ENCODE measurements around the gene HAGH. TPM values are rescaled to one million over a fixed set of nuclear protein-coding genes. Genes with fewer than 3 reads are reported as not detected.

HAGH gene
- polyA plus RNA-seq, 6 donors from 2014 or later = 21.1 to 68.5 (median 39.1) TPM

- Mint-ChIP-seq H3K9me3 (no peaks in the 10 kb centered on the region), H3K36me3 (peaks cover 0 to 7% of the 10 kb centered on the region in 2 donors), H3K27ac (peak overlapping the region in 2 of 6 donors; percentile 88 to 92), H3K27me3 (no peaks in the 10 kb centered on the region), H3K4me1 (peaks cover 22 to 37% (median 26%) of the 10 kb centered on the region in 3 donors), H3K4me3 (peak overlapping the region; percentile 46 to 86 (median 72))
- ATAC-seq (ENCODE audit: low read depth in 2 of 2) = no peak
- DNase-seq = no peak
Measured at GRCh38 chr16:1784977-1785845, 41.4 kb downstream of the HAGH start.

- H3K36me3 Mint-ChIP-seq = no peaks in the 10 kb centered on the region
- ATAC-seq (ENCODE audit: low read depth in 2 of 2) (peak; percentile 85 to 86), DNase-seq (peak; percentile 99)
- H3K4me1 Mint-ChIP-seq = peaks cover 21 to 36% (median 26%) of the 10 kb centered on the region in 3 donors
- H3K4me3 Mint-ChIP-seq = peak within 1 kb of the TSS; percentile 86 to 96 (median 94)
- H3K27me3 Mint-ChIP-seq = no peaks in the 10 kb centered on the region
- H3K27ac Mint-ChIP-seq = peak within 1 kb of the TSS; percentile 47 to 92 (median 82)
- H3K9me3 Mint-ChIP-seq = no peaks in the 10 kb centered on the region
Measured at GRCh38 chr16:1782408-1783264, 44.0 kb downstream of the HAGH start, which contains the start of the genes NUBP2 and SPSB3. NUBP2 (plus strand) TSS chr16:1782960; CDS start chr16:1783021, 61 bp downstream. SPSB3 (minus strand) TSS chr16:1782571; CDS start chr16:1781483, 1,088 bp downstream.

GRCh38 chr16:1781758-1782407 lies 44.7 kb downstream of the HAGH start:
- DNase-seq = peak; percentile 38
- H3K4me1 Mint-ChIP-seq = peaks cover 21 to 36% (median 26%) of the 10 kb centered on the region in 3 donors

GRCh38 chr16:1781254-1781653 lies 45.4 kb downstream of the HAGH start:
- no peak for DNase-seq
- Mint-ChIP-seq H3K27me3 (no peaks in the 10 kb centered on the region), H3K9me3 (no peaks in the 10 kb centered on the region), H3K4me1 (peaks cover 21 to 36% (median 26%) of the 10 kb centered on the region in 3 donors), H3K4me3 (peak overlapping the region; percentile 79 to 94 (median 88)), H3K27ac (peak overlapping the region in 5 of 6 donors; percentile 16 to 83 (median 64)), H3K36me3 (no peaks in the 10 kb centered on the region)
- no peak for ATAC-seq (ENCODE audit: low read depth in 2 of 2)

More at GRCh38 chr16:1781758-1782407, 44.7 kb downstream of the HAGH start:
- H3K4me3 Mint-ChIP-seq = peak overlapping the region; percentile 86 to 95 (median 91)
- H3K27me3 Mint-ChIP-seq = no peaks in the 10 kb centered on the region
- no peaks in the 10 kb centered on the region for H3K36me3 Mint-ChIP-seq
- peak; percentile 6 to 7 for ATAC-seq (ENCODE audit: low read depth in 2 of 2)
- H3K27ac Mint-ChIP-seq = peak overlapping the region; percentile 15 to 90 (median 56)
- H3K9me3 Mint-ChIP-seq = no peaks in the 10 kb centered on the region

GRCh38 chr16:1780677-1781072 lies 46.0 kb downstream of the HAGH start:
- DNase-seq (no peak), ATAC-seq (ENCODE audit: low read depth in 2 of 2) (no peak)
- H3K4me1 Mint-ChIP-seq = peaks cover 21 to 36% (median 25%) of the 10 kb centered on the region in 3 donors
- peak overlapping the region in 2 of 6 donors; percentile 83 to 89 for H3K27ac Mint-ChIP-seq
- H3K4me3 Mint-ChIP-seq = peak overlapping the region in 6 of 8 donors; percentile 12 to 89 (median 84)
- H3K27me3 Mint-ChIP-seq = no peaks in the 10 kb centered on the region
- H3K36me3 Mint-ChIP-seq = no peaks in the 10 kb centered on the region
- H3K9me3 Mint-ChIP-seq = no peaks in the 10 kb centered on the region

GRCh38 chr16:1779741-1780676 lies 46.6 kb downstream of the HAGH start:
- Mint-ChIP-seq H3K4me1 (peaks cover 18 to 32% (median 18%) of the 10 kb centered on the region in 3 donors), H3K4me3 (peak overlapping the region in 6 of 8 donors; percentile 41 to 86 (median 56)), H3K27ac (no peak overlapping the region), H3K9me3 (no peaks in the 10 kb centered on the region), H3K27me3 (no peaks in the 10 kb centered on the region), H3K36me3 (no peaks in the 10 kb centered on the region)
- ATAC-seq (ENCODE audit: low read depth in 2 of 2) = no peak
- no peak for DNase-seq

GRCh38 chr16:1779234-1779701 lies 47.4 kb downstream of the HAGH start:
- no peaks in the 10 kb centered on the region for H3K36me3 Mint-ChIP-seq
- ATAC-seq (ENCODE audit: low read depth in 2 of 2) = no peak
- H3K9me3 Mint-ChIP-seq = no peaks in the 10 kb centered on the region
- H3K27me3 Mint-ChIP-seq = no peaks in the 10 kb centered on the region
- no peak for DNase-seq
- H3K4me3 Mint-ChIP-seq = peak overlapping the region in 4 of 8 donors; percentile 22 to 84 (median 60)
- peak overlapping the region in 2 of 6 donors; percentile 6 to 88 for H3K27ac Mint-ChIP-seq
- peaks cover 17 to 32% (median 17%) of the 10 kb centered on the region in 3 donors for H3K4me1 Mint-ChIP-seq

- peaks cover 21 to 28% (median 21%) of the 10 kb centered on the region in 3 donors for H3K4me1 Mint-ChIP-seq
- no peaks in the 10 kb centered on the region for H3K27me3 Mint-ChIP-seq
- H3K9me3 Mint-ChIP-seq = no peaks in the 10 kb centered on the region
- ATAC-seq (ENCODE audit: low read depth in 2 of 2) (no peak), DNase-seq (no peak)
- no peaks in the 10 kb centered on the region for H3K36me3 Mint-ChIP-seq
- H3K27ac Mint-ChIP-seq = peak overlapping the region in 1 of 6 donors; percentile 88
- H3K4me3 Mint-ChIP-seq = peak overlapping the region in 3 of 8 donors; percentile 22 to 84 (median 76)
Measured at GRCh38 chr16:1778200-1779179, 48.1 kb downstream of the HAGH start.

- ATAC-seq (ENCODE audit: low read depth in 2 of 2) (no peak), DNase-seq (no peak)
- Mint-ChIP-seq H3K4me1 (peaks cover 17 to 21% (median 21%) of the 10 kb centered on the region in 3 donors), H3K9me3 (no peaks in the 10 kb centered on the region), H3K36me3 (no peaks in the 10 kb centered on the region), H3K4me3 (peak overlapping the region in 1 of 8 donors; percentile 54), H3K27me3 (no peaks in the 10 kb centered on the region), H3K27ac (no peak overlapping the region)
Measured at GRCh38 chr16:1777375-1778199, 49.0 kb downstream of the HAGH start.

GRCh38 chr16:1776991-1777374 lies 49.6 kb downstream of the HAGH start:
- Mint-ChIP-seq H3K4me1 (peaks cover 21 to 27% (median 25%) of the 10 kb centered on the region in 3 donors), H3K4me3 (peak overlapping the region in 1 of 8 donors; percentile 64), H3K9me3 (no peaks in the 10 kb centered on the region), H3K27ac (peak overlapping the region in 1 of 6 donors; percentile 33), H3K27me3 (no peaks in the 10 kb centered on the region), H3K36me3 (no peaks in the 10 kb centered on the region)
- DNase-seq = no peak
- no peak for ATAC-seq (ENCODE audit: low read depth in 2 of 2)
